Measurements from ENCODE around the gene CFAP20DC.

- TF ChIP-seq, protein P1, sequence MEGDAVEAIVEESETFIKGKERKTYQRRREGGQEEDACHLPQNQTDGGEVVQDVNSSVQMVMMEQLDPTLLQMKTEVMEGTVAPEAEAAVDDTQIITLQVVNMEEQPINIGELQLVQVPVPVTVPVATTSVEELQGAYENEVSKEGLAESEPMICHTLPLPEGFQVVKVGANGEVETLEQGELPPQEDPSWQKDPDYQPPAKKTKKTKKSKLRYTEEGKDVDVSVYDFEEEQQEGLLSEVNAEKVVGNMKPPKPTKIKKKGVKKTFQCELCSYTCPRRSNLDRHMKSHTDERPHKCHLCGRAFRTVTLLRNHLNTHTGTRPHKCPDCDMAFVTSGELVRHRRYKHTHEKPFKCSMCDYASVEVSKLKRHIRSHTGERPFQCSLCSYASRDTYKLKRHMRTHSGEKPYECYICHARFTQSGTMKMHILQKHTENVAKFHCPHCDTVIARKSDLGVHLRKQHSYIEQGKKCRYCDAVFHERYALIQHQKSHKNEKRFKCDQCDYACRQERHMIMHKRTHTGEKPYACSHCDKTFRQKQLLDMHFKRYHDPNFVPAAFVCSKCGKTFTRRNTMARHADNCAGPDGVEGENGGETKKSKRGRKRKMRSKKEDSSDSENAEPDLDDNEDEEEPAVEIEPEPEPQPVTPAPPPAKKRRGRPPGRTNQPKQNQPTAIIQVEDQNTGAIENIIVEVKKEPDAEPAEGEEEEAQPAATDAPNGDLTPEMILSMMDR (IDR thresholded peaks at IDR 0.05; ENCODE audit: low read depth, low read length, poor library complexity, severe bottlenecking) = no peak
- no peak for TF ChIP-seq EZH2phosphoT487 (IDR thresholded peaks at IDR 0.05; ENCODE audit: borderline replicate concordance, low read length)
These were observed 214.7 kb downstream of the CFAP20DC start for GRCh38 chr3:58835086-58835485.
